GM23338 (cell line): ENCODE measurements around the gene GRAMD1B. TPM values are rescaled to one million over a fixed set of nuclear protein-coding genes. Genes with fewer than 3 reads are reported as not detected.

ENCODE experiments used
- ATAC-seq: fragments of 200-7000 bp; cut with Tn5 transposase; 3 replicates; pipeline ENCODE4 v1.9.1; 2020
- DNase-seq: peaks from one replicate; pipeline ENCODE4 v3.0.0-alpha.2; 2015; ENCODE audit warnings: low spot score
- H2AFZ ChIP-seq: fragments of 200-600 bp; sonication (generic); 2 replicates; pipeline ENCODE4 v1.8.0; 2016; ENCODE audit warnings: antibody characterized with exemption, mild to moderate bottlenecking, moderate library complexity
- H3F3A ChIP-seq: fragments of 200-600 bp; sonication (generic); replicated peaks from 2 replicates; pipeline ENCODE4 v1.8.0; 2017; ENCODE audit warnings: antibody characterized with exemption, mixed run types, low read depth
- H3K27ac ChIP-seq: fragments of 200-600 bp; sonication (generic); 2 replicates; pipeline ENCODE4 v1.6.1; 2016; ENCODE audit warnings: low read depth
- H3K27me3 ChIP-seq: fragments of 200-600 bp; sonication (generic); 2 replicates; pipeline ENCODE4 v1.8.0; 2016; ENCODE audit warnings: mild to moderate bottlenecking, mixed run types, moderate library complexity; ENCODE audit not compliant: insufficient read depth
- H3K36me3 ChIP-seq: fragments of 200-600 bp; sonication (generic); 2 replicates; pipeline ENCODE4 v1.8.0; 2016; ENCODE audit warnings: mild to moderate bottlenecking; ENCODE audit not compliant: insufficient read depth
- H3K4me1 ChIP-seq: fragments of 200-600 bp; sonication (generic); 2 replicates; pipeline ENCODE4 v1.8.0; 2016; ENCODE audit warnings: mild to moderate bottlenecking, moderate library complexity; ENCODE audit not compliant: insufficient read depth
- H3K4me2 ChIP-seq: fragments of 200-600 bp; sonication (generic); 2 replicates; pipeline ENCODE4 v1.7.1; 2017; ENCODE audit warnings: mixed run types
- H3K4me3 ChIP-seq: fragments of 200-600 bp; sonication (generic); 2 replicates; pipeline ENCODE4 v1.6.1; 2016; ENCODE audit warnings: mixed run types
- H3K79me2 ChIP-seq: fragments of 200-600 bp; sonication (generic); replicated peaks from 2 replicates; pipeline ENCODE4 v1.8.0; 2017; ENCODE audit warnings: mild to moderate bottlenecking; ENCODE audit not compliant: insufficient read depth
- H3K9me2 ChIP-seq: fragments of 200-600 bp; sonication (generic); 2 replicates; pipeline ENCODE4 v1.8.0; 2017; ENCODE audit not compliant: insufficient read depth
- H4K20me1 ChIP-seq: fragments of 200-600 bp; sonication (generic); replicated peaks from 2 replicates; pipeline ENCODE4 v1.8.0; 2017; ENCODE audit warnings: mild to moderate bottlenecking; ENCODE audit not compliant: insufficient read depth
- H3K27ac Mint-ChIP-seq: 2 replicates; pipeline ENCODE4 v1.8.0; 2020; ENCODE audit warnings: inconsistent platforms, mild to moderate bottlenecking, moderate library complexity, mixed read lengths
- H3K27me3 Mint-ChIP-seq: 3 replicates; pipeline ENCODE4 v1.8.0; 2022; ENCODE audit warnings: low read depth, mild to moderate bottlenecking, moderate library complexity, mixed read lengths, inconsistent platforms; ENCODE audit not compliant: insufficient read depth, poor library complexity
- H3K36me3 Mint-ChIP-seq: 3 replicates; pipeline ENCODE4 v1.8.0; 2021; ENCODE audit warnings: low read depth, mild to moderate bottlenecking, inconsistent platforms, moderate library complexity, mixed read lengths
- H3K4me1 Mint-ChIP-seq: 3 replicates; pipeline ENCODE4 v1.8.0; 2020; ENCODE audit warnings: mild to moderate bottlenecking, inconsistent platforms, mixed read lengths
- H3K4me3 Mint-ChIP-seq: 3 replicates; pipeline ENCODE4 v1.8.0; 2021; ENCODE audit warnings: moderate library complexity, mild to moderate bottlenecking, inconsistent platforms, mixed read lengths
- H3K9me3 Mint-ChIP-seq: 3 replicates; pipeline ENCODE4 v1.8.0; 2020; ENCODE audit warnings: moderate library complexity, mild to moderate bottlenecking, inconsistent platforms, mixed read lengths
- CREB1 ChIP-seq: fragments of 250-450 bp; sonication (Bioruptor Pico); IDR thresholded peaks from 2 replicates; pipeline ENCODE4 v1.5.0; 2020; ENCODE audit warnings: low read depth, mild to moderate bottlenecking, moderate library complexity
- CTCF ChIP-seq, 2 experiments: fragments of 200-600 bp in 1 of 2; sonication (generic) in 1 of 2; conservative IDR thresholded peaks; 2 replicates each; pipeline versions ENCODE4 v1.5.1 to v1.6.1; 2016 to 2017; ENCODE audit warnings: antibody characterized with exemption in 2 of 2, low read depth in 2 of 2, mild to moderate bottlenecking in 2 of 2, moderate library complexity in 1 of 2
- EZH2 ChIP-seq: fragments of 200-600 bp; sonication (generic); IDR thresholded peaks from one replicate; pipeline ENCODE4 v1.8.0; 2017; ENCODE audit warnings: antibody characterized with exemption, mild to moderate bottlenecking, low read depth; ENCODE audit not compliant: unreplicated experiment
- EZH2phosphoT487 ChIP-seq: fragments of 200-600 bp; sonication (generic); IDR thresholded peaks from one replicate; pipeline ENCODE4 v1.8.1; 2018; ENCODE audit warnings: antibody characterized with exemption; ENCODE audit not compliant: unreplicated experiment
- JUNB ChIP-seq: IDR thresholded peaks from one replicate; pipeline ENCODE4 v1.6.1; 2016; ENCODE audit warnings: antibody characterized with exemption; ENCODE audit not compliant: unreplicated experiment
- NANOG ChIP-seq: IDR thresholded peaks from 2 replicates; pipeline ENCODE4 v1.6.1; 2016; ENCODE audit warnings: antibody characterized with exemption, borderline replicate concordance
- POLR2AphosphoS5 ChIP-seq: IDR thresholded peaks from 2 replicates; pipeline ENCODE4 v1.6.1; 2016; ENCODE audit warnings: antibody characterized with exemption, low read depth
- STAT1 ChIP-seq: IDR thresholded peaks from one replicate; pipeline ENCODE4 v1.6.1; 2016; ENCODE audit warnings: antibody characterized with exemption; ENCODE audit not compliant: unreplicated experiment
- ZNF114 ChIP-seq: fragments of 250-450 bp; sonication (Bioruptor Pico); IDR thresholded peaks from 2 replicates; pipeline ENCODE4 v1.5.0; 2020; ENCODE audit warnings: mild to moderate bottlenecking, moderate library complexity
- ZNF331 ChIP-seq: fragments of 250-450 bp; sonication (Bioruptor Pico); IDR thresholded peaks from 2 replicates; pipeline ENCODE4 v1.5.0; 2020; ENCODE audit warnings: low read depth, mild to moderate bottlenecking, moderate library complexity
- polyA plus RNA-seq: library from polyadenylated mRNA; unstranded; fragments of >200 nt; fragmentation: Nextera tagmentation; extraction: Ambion mirVana; gene quantifications from 2 replicates; pipeline ENCODE4 v1.2.1, GENCODE V29; 2016
- total RNA-seq: library from RNA; depleted of rRNA; stranded (reverse); fragments of >200 nt; shearing (Covaris generic); gene quantifications from 2 replicates; pipeline ENCODE4 v1.2.3, GENCODE V29; 2014
- TF ChIP-seq, protein P1 (sequence below): IDR thresholded peaks from 2 replicates; pipeline ENCODE4 v1.6.1; 2016; ENCODE audit warnings: antibody characterized with exemption
- TF ChIP-seq, protein P2 (sequence below): IDR thresholded peaks from one replicate; pipeline ENCODE4 v1.6.1; 2018; ENCODE audit warnings: antibody characterized with exemption; ENCODE audit not compliant: unreplicated experiment
- TF ChIP-seq, protein P3 (sequence below): fragments of 250-450 bp; sonication (Bioruptor Pico); IDR thresholded peaks from 2 replicates; pipeline ENCODE4 v1.5.0; 2020; ENCODE audit warnings: mild to moderate bottlenecking, moderate library complexity

Gene GRAMD1B
- total and polyA plus RNA-seq, 2 experiments from 2014 or later = 3.7 to 24.3 TPM

DNA sequence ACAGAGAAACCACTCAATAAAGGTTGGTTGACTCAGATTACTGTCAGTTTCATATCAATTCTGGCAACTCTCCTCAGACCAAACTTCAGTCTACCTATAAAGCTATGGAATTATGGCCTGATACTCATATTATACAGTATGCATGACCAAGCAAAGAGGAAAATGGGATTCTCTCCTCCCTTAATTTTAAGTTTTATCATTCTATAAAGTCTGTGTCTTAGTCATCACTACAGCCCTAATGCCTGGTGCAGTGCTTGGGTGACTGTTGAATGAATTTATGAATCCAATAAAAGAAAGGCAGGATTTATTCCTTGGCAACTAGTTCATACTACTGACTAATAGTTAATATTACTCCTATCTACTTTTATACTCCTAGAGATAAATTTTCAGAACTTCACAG, 37.6 kb upstream of the GRAMD1B start:
- no peak for DNase-seq
- TF ChIP-seq EZH2phosphoT487 (no peak), NANOG (no peak), ZNF114 (no peak), CTCF (conservative IDR thresholded peaks at IDR 0.05; ENCODE audit: low read depth in 2 of 2) (no peak), EZH2 (no peak), CREB1 (CRISPR knock-in tag) (no peak), JUNB (no peak), POLR2AphosphoS5 (no peak), STAT1 (no peak), ZNF331 (CRISPR knock-in tag) (no peak)
- TF ChIP-seq, protein P1, sequence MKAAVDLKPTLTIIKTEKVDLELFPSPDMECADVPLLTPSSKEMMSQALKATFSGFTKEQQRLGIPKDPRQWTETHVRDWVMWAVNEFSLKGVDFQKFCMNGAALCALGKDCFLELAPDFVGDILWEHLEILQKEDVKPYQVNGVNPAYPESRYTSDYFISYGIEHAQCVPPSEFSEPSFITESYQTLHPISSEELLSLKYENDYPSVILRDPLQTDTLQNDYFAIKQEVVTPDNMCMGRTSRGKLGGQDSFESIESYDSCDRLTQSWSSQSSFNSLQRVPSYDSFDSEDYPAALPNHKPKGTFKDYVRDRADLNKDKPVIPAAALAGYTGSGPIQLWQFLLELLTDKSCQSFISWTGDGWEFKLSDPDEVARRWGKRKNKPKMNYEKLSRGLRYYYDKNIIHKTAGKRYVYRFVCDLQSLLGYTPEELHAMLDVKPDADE = no peak
- TF ChIP-seq, protein P2, sequence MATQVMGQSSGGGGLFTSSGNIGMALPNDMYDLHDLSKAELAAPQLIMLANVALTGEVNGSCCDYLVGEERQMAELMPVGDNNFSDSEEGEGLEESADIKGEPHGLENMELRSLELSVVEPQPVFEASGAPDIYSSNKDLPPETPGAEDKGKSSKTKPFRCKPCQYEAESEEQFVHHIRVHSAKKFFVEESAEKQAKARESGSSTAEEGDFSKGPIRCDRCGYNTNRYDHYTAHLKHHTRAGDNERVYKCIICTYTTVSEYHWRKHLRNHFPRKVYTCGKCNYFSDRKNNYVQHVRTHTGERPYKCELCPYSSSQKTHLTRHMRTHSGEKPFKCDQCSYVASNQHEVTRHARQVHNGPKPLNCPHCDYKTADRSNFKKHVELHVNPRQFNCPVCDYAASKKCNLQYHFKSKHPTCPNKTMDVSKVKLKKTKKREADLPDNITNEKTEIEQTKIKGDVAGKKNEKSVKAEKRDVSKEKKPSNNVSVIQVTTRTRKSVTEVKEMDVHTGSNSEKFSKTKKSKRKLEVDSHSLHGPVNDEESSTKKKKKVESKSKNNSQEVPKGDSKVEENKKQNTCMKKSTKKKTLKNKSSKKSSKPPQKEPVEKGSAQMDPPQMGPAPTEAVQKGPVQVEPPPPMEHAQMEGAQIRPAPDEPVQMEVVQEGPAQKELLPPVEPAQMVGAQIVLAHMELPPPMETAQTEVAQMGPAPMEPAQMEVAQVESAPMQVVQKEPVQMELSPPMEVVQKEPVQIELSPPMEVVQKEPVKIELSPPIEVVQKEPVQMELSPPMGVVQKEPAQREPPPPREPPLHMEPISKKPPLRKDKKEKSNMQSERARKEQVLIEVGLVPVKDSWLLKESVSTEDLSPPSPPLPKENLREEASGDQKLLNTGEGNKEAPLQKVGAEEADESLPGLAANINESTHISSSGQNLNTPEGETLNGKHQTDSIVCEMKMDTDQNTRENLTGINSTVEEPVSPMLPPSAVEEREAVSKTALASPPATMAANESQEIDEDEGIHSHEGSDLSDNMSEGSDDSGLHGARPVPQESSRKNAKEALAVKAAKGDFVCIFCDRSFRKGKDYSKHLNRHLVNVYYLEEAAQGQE = no peak
- TF ChIP-seq, protein P3, sequence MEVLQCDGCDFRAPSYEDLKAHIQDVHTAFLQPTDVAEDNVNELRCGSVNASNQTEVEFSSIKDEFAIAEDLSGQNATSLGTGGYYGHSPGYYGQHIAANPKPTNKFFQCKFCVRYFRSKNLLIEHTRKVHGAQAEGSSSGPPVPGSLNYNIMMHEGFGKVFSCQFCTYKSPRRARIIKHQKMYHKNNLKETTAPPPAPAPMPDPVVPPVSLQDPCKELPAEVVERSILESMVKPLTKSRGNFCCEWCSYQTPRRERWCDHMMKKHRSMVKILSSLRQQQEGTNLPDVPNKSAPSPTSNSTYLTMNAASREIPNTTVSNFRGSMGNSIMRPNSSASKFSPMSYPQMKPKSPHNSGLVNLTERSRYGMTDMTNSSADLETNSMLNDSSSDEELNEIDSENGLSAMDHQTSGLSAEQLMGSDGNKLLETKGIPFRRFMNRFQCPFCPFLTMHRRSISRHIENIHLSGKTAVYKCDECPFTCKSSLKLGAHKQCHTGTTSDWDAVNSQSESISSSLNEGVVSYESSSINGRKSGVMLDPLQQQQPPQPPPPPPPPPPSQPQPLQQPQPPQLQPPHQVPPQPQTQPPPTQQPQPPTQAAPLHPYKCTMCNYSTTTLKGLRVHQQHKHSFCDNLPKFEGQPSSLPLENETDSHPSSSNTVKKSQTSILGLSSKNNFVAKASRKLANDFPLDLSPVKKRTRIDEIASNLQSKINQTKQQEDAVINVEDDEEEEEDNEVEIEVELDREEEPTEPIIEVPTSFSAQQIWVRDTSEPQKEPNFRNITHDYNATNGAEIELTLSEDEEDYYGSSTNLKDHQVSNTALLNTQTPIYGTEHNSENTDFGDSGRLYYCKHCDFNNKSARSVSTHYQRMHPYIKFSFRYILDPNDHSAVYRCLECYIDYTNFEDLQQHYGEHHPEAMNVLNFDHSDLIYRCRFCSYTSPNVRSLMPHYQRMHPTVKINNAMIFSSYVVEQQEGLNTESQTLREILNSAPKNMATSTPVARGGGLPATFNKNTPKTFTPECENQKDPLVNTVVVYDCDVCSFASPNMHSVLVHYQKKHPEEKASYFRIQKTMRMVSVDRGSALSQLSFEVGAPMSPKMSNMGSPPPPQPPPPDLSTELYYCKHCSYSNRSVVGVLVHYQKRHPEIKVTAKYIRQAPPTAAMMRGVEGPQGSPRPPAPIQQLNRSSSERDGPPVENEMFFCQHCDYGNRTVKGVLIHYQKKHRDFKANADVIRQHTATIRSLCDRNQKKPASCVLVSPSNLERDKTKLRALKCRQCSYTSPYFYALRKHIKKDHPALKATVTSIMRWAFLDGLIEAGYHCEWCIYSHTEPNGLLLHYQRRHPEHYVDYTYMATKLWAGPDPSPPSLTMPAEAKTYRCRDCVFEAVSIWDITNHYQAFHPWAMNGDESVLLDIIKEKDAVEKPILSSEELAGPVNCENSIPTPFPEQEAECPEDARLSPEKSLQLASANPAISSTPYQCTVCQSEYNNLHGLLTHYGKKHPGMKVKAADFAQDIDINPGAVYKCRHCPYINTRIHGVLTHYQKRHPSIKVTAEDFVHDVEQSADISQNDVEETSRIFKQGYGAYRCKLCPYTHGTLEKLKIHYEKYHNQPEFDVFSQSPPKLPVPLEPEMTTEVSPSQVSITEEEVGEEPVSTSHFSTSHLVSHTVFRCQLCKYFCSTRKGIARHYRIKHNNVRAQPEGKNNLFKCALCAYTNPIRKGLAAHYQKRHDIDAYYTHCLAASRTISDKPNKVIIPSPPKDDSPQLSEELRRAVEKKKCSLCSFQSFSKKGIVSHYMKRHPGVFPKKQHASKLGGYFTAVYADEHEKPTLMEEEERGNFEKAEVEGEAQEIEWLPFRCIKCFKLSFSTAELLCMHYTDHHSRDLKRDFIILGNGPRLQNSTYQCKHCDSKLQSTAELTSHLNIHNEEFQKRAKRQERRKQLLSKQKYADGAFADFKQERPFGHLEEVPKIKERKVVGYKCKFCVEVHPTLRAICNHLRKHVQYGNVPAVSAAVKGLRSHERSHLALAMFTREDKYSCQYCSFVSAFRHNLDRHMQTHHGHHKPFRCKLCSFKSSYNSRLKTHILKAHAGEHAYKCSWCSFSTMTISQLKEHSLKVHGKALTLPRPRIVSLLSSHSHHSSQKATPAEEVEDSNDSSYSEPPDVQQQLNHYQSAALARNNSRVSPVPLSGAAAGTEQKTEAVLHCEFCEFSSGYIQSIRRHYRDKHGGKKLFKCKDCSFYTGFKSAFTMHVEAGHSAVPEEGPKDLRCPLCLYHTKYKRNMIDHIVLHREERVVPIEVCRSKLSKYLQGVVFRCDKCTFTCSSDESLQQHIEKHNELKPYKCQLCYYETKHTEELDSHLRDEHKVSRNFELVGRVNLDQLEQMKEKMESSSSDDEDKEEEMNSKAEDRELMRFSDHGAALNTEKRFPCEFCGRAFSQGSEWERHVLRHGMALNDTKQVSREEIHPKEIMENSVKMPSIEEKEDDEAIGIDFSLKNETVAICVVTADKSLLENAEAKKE = no peak

More for the DNA sequence above, 37.6 kb upstream of the GRAMD1B start:
- H3K36me3 ChIP-seq = no peaks in the 10 kb centered on the region
- no peaks in the 10 kb centered on the region for H3K9me2 ChIP-seq
- no peaks in the 10 kb centered on the region for H3K9me3 Mint-ChIP-seq
- no peak overlapping the region for H2AFZ ChIP-seq
- no peak overlapping the region for H3K27ac Mint-ChIP-seq
- H3K79me2 ChIP-seq = no peaks in the 10 kb centered on the region
- H3K4me3 Mint-ChIP-seq = no peak overlapping the region
- H3K27me3 Mint-ChIP-seq = peaks cover 3% of the 10 kb centered on the region
- no peak for ATAC-seq
- peaks cover 4% of the 10 kb centered on the region; the same call in 1 of the 2 replicates for H3K4me1 ChIP-seq
- no peak overlapping the region for H3K27ac ChIP-seq
- H3K4me2 ChIP-seq = no peak overlapping the region
- H3K4me3 ChIP-seq = no peak overlapping the region
- no peaks in the 10 kb centered on the region for H3K36me3 Mint-ChIP-seq
- H3F3A ChIP-seq = no peaks in the 10 kb centered on the region
- H4K20me1 ChIP-seq = no peaks in the 10 kb centered on the region; the same call in 1 of the 2 replicates
- H3K27me3 ChIP-seq = no peaks in the 10 kb centered on the region
- H3K4me1 Mint-ChIP-seq = 0 out of 3 replicates have a peak, but pooled peaks cover 2% of the 10 kb centered on the region
